Astrocyte of the spinal cord (primary cell): ENCODE measurements around the gene FAU.
"Not testable (repeated sequence)": the region's sequence is repeated elsewhere in the genome, so short reads cannot be mapped to it uniquely, and the experiment has no call there.

Experiments used
- DNase-seq: peaks from one replicate; pipeline ENCODE4 v3.0.0; 2011; ENCODE audit warnings: low read depth, low spot score
- H3K4me3 ChIP-seq: 2 replicates; pipeline ENCODE4 v1.5.1; 2011; ENCODE audit warnings: low read depth, mild to moderate bottlenecking, low read length, moderate library complexity
- CTCF ChIP-seq: IDR thresholded peaks from 2 replicates; pipeline ENCODE4 v1.5.1; 2012; ENCODE audit warnings: low read depth, mild to moderate bottlenecking, low read length, inconsistent platforms
- in situ Hi-C: cut with HindIII; loops from 2 replicates; pipeline ENCODE4 v1.10.0; 2017; ENCODE audit warnings: low sequenced_read_pairs

Gene FAU

GRCh38 chr11:65151331-65151899 lies 29.5 kb upstream of the FAU start:
- in situ Hi-C loops: no loop called here
- H3K4me3 ChIP-seq: no peak overlapping the region
- DNase-seq: no peak
- TF ChIP-seq CTCF: no peak

GRCh38 chr11:65150509-65151299 lies 28.8 kb upstream of the FAU start:
- peak; percentile 90 for DNase-seq
- in situ Hi-C loops: no loop called here
- H3K4me3 ChIP-seq: no peak overlapping the region
- TF ChIP-seq CTCF: no peak

- in situ Hi-C loops, DNase-seq, H3K4me3 ChIP-seq: not testable (repeated sequence)
Observed at GRCh38 chr11:65150131-65150508, 28.2 kb upstream of the FAU start.

- H3K4me3 ChIP-seq: no peak overlapping the region
- no peak for DNase-seq
- in situ Hi-C loops: no loop called here
- TF ChIP-seq CTCF: no peak
Observed at GRCh38 chr11:65148657-65149056, 26.7 kb upstream of the FAU start.

GRCh38 chr11:65147352-65148075 lies 25.6 kb upstream of the FAU start:
- no peak for DNase-seq
- no peak overlapping the region for H3K4me3 ChIP-seq
- TF ChIP-seq CTCF: no peak
- in situ Hi-C loops: no loop called here

GRCh38 chr11:65141896-65142494 lies 20.1 kb upstream of the FAU start:
- DNase-seq: no peak
- H3K4me3 ChIP-seq: no peak overlapping the region
- in situ Hi-C loops: no loop called here
- no peak for TF ChIP-seq CTCF
